HepG2 (cell line): ENCODE data around the gene NEDD8. TPM values are rescaled to one million over a fixed set of nuclear protein-coding genes. Genes with fewer than 3 reads are reported as not detected.

Source experiments
- AGO1 ChIP-seq: fragments of 200-400 bp; formaldehyde crosslinking; IDR thresholded peaks from 2 replicates; pipeline ENCODE4 v1.6.1; 2017; ENCODE audit warnings: mild to moderate bottlenecking, low read depth, low read length, moderate library complexity; ENCODE audit not compliant: poor library complexity, severe bottlenecking
- AHR ChIP-seq: IDR thresholded peaks from 2 replicates; pipeline ENCODE4 v1.6.1; 2018; ENCODE audit warnings: missing genetic modification reagents, missing compliant biosample characterization
- ATF5 ChIP-seq: sonication (generic); formaldehyde crosslinking; IDR thresholded peaks from 2 replicates; pipeline ENCODE4 v1.4.0; 2020; ENCODE audit warnings: mild to moderate bottlenecking, low read depth, missing genetic modification reagents
- HCFC1 ChIP-seq: fragments of 150-350 bp; IDR thresholded peaks from 2 replicates; pipeline ENCODE4 v1.6.1; 2014; ENCODE audit warnings: low read depth, low read length
- HHEX ChIP-seq: IDR thresholded peaks from 2 replicates; pipeline ENCODE4 v1.6.1; 2016; ENCODE audit warnings: control low read depth
- HOXA9 ChIP-seq: sonication (generic); formaldehyde crosslinking; IDR thresholded peaks from 2 replicates; pipeline ENCODE4 v1.8.1; 2022; ENCODE audit warnings: missing genetic modification reagents, mild to moderate bottlenecking, moderate library complexity, borderline replicate concordance
- KDM1A ChIP-seq: IDR thresholded peaks from 2 replicates; pipeline ENCODE4 v1.6.1; 2016; ENCODE audit warnings: missing compliant biosample characterization
- KLF9 ChIP-seq: IDR thresholded peaks from 2 replicates; pipeline ENCODE4 v1.6.1; 2016; ENCODE audit warnings: low read depth
- KMT2B ChIP-seq: IDR thresholded peaks from 2 replicates; pipeline ENCODE4 v1.6.1; 2016; ENCODE audit warnings: missing genetic modification reagents, missing compliant biosample characterization
- MXD4 ChIP-seq: IDR thresholded peaks from 2 replicates; pipeline ENCODE4 v1.6.1; 2016; ENCODE audit warnings: mild to moderate bottlenecking, missing biosample characterization, missing genetic modification reagents
- NR2F6 ChIP-seq, 2 experiments: IDR thresholded peaks; 2 replicates each; pipeline ENCODE4 v1.6.1; 2016; ENCODE audit warnings: antibody characterized with exemption in 1 of 2, mild to moderate bottlenecking in 1 of 2
- RAD21 ChIP-seq: fragments of 450-650 bp; formaldehyde crosslinking; IDR thresholded peaks from 2 replicates; pipeline ENCODE4 v1.5.0; 2020; ENCODE audit warnings: mild to moderate bottlenecking
- SNRNP70 ChIP-seq: fragments of 200-400 bp; formaldehyde crosslinking; IDR thresholded peaks from 2 replicates; pipeline ENCODE4 v1.6.1; 2017; ENCODE audit warnings: mild to moderate bottlenecking, low read depth, low read length, moderate library complexity
- SOX6 ChIP-seq, 2 experiments: fragments of 450-650 bp in 1 of 2; sonication (generic) in 1 of 2; formaldehyde crosslinking in 1 of 2; IDR thresholded peaks; 2 replicates each; pipeline versions ENCODE4 v1.4.0 to v1.6.1; 2017 to 2020; ENCODE audit warnings: antibody characterized with exemption in 1 of 2, mild to moderate bottlenecking in 1 of 2, missing genetic modification reagents in 1 of 2
- SP4 ChIP-seq: sonication (generic); formaldehyde crosslinking; IDR thresholded peaks from 2 replicates; pipeline ENCODE4 v1.8.1; 2023; ENCODE audit warnings: mild to moderate bottlenecking, missing genetic modification reagents
- TP53 ChIP-seq: sonication (generic); formaldehyde crosslinking; conservative IDR thresholded peaks from 2 replicates; pipeline ENCODE4 v1.4.0; 2020; ENCODE audit warnings: missing genetic modification reagents
- ZFP90 ChIP-seq: sonication (generic); formaldehyde crosslinking; IDR thresholded peaks from 2 replicates; pipeline ENCODE4 v1.8.0; 2022; ENCODE audit warnings: missing genetic modification reagents, mild to moderate bottlenecking, inconsistent platforms, borderline replicate concordance
- ZNF160 ChIP-seq: sonication (generic); formaldehyde crosslinking; IDR thresholded peaks from 2 replicates; pipeline ENCODE4 v1.8.0; 2022; ENCODE audit warnings: mild to moderate bottlenecking, inconsistent platforms, missing genetic modification reagents
- ZNF281 ChIP-seq: sonication (generic); formaldehyde crosslinking; IDR thresholded peaks from 2 replicates; pipeline ENCODE4 v1.4.0; 2020; ENCODE audit warnings: missing genetic modification reagents, borderline replicate concordance
- ZNF335 ChIP-seq: sonication (generic); formaldehyde crosslinking; IDR thresholded peaks from 2 replicates; pipeline ENCODE4 v1.4.0; 2020; ENCODE audit warnings: missing genetic modification reagents
- ZNF382 ChIP-seq: sonication (generic); formaldehyde crosslinking; IDR thresholded peaks from 2 replicates; pipeline ENCODE4 v1.5.0; 2020; ENCODE audit warnings: missing genetic modification reagents, mild to moderate bottlenecking, borderline replicate concordance
- ZNF430 ChIP-seq: sonication (generic); formaldehyde crosslinking; IDR thresholded peaks from 2 replicates; pipeline ENCODE4 v1.9.0; 2021; ENCODE audit warnings: mild to moderate bottlenecking, missing genetic modification reagents
- ZNF44 ChIP-seq: sonication (generic); formaldehyde crosslinking; IDR thresholded peaks from 2 replicates; pipeline ENCODE4 v1.5.1; 2020; ENCODE audit warnings: mild to moderate bottlenecking, missing genetic modification reagents
- ZNF484 ChIP-seq: sonication (generic); formaldehyde crosslinking; IDR thresholded peaks from 2 replicates; pipeline ENCODE4 v1.5.1; 2020; ENCODE audit warnings: mild to moderate bottlenecking, low read depth, missing genetic modification reagents, borderline replicate concordance
- ZNF563 ChIP-seq: sonication (generic); formaldehyde crosslinking; IDR thresholded peaks from 2 replicates; pipeline ENCODE4 v1.8.0; 2022; ENCODE audit warnings: mild to moderate bottlenecking, moderate library complexity, missing genetic modification reagents
- ZNF569 ChIP-seq: sonication (generic); formaldehyde crosslinking; IDR thresholded peaks from 2 replicates; pipeline ENCODE4 v1.5.0; 2020; ENCODE audit warnings: mild to moderate bottlenecking, missing genetic modification reagents, moderate library complexity, borderline replicate concordance
- ZNF780A ChIP-seq: sonication (generic); formaldehyde crosslinking; IDR thresholded peaks from 2 replicates; pipeline ENCODE4 v1.8.0; 2022; ENCODE audit warnings: mild to moderate bottlenecking, missing genetic modification reagents, moderate library complexity
- polyA plus RNA-seq, 8 experiments: library from polyadenylated mRNA; depleted of rRNA in 3 of 8; stranded (reverse) in 7 of 8; unstranded in 1 of 8; fragments of >200 nt; fragmentation: Illumina TruSeq in 4 of 8; extraction: Trizol in 4 of 8; gene quantifications; 2 replicates each; pipeline versions ENCODE4 v1.2.1 to v1.2.3, GENCODE V29; 2011 to 2016; ENCODE audit warnings: low read depth in 4 of 8, missing spikeins in 1 of 8, mixed read lengths in 1 of 8; ENCODE audit not compliant: insufficient read depth in 1 of 8
- total RNA-seq, 5 experiments: library from RNA; depleted of rRNA; stranded (reverse); fragments of >200 nt; fragmentation: Illumina TruSeq; extraction: Trizol; gene quantifications; 2 replicates each; pipeline ENCODE4 v1.2.3, GENCODE V29; 2016; ENCODE audit warnings: low read depth in 1 of 5

Gene NEDD8
- total and polyA plus RNA-seq, 2 of the 13 experiments (the other 11 are each of a cell fraction or from before 2014, with no cell fraction given), result 535 to 713 TPM

GRCh38 chr14:24232645-24233537, 724 bp upstream of the NEDD8 start, which contains the start of gene GMPR2 (continued):
- TF ChIP-seq SP4 (CRISPR knock-in tag), result peak; percentile 42; the same call in 1 of the 2 replicates
- TF ChIP-seq KMT2B, result peak; percentile 90; the same call in 1 of the 2 replicates
- TF ChIP-seq ATF5 (CRISPR knock-in tag), result peak; percentile 87; the same call in 1 of the 2 replicates
- peak; percentile 71; the same call in 1 of the 2 replicates for TF ChIP-seq TP53 (CRISPR knock-in tag)
- TF ChIP-seq HHEX (CRISPR knock-in tag), result peak; percentile 32; the same call in 1 of the 2 replicates
- TF ChIP-seq KLF9 (CRISPR knock-in tag), result no peak; the same call in 1 of the 2 replicates
- TF ChIP-seq ZNF430 (CRISPR knock-in tag), result peak; percentile 95; the same call in 1 of the 2 replicates
- peak; percentile 71; the same call in 1 of the 2 replicates for TF ChIP-seq ZNF780A (CRISPR knock-in tag)
- no peak; the same call in 1 of the 2 replicates for TF ChIP-seq AHR (CRISPR knock-in tag)
- TF ChIP-seq HCFC1, result no peak
- peak; percentile 93 for TF ChIP-seq ZNF335 (CRISPR knock-in tag)
- TF ChIP-seq KDM1A (CRISPR knock-in tag), result no peak
- TF ChIP-seq ZNF563 (CRISPR knock-in tag), result peak; percentile 85; the same call in 1 of the 2 replicates
- peak; percentile 82; the same call in 1 of the 2 replicates for TF ChIP-seq HOXA9 (CRISPR knock-in tag)
- no peak for TF ChIP-seq SOX6 (IDR thresholded peaks at IDR 0.05)
- TF ChIP-seq SOX6 (CRISPR knock-in tag; IDR thresholded peaks at IDR 0.05), result no peak; the same call in 1 of the 2 replicates
- TF ChIP-seq ZNF160 (CRISPR knock-in tag), result no peak; the same call in none of the 2 replicates
- TF ChIP-seq MXD4 (CRISPR knock-in tag), result peak; percentile 88
- no peak for TF ChIP-seq AGO1
- TF ChIP-seq ZNF382 (CRISPR knock-in tag), result no peak
- no peak; the same call in 1 of the 2 replicates for TF ChIP-seq NR2F6 (IDR thresholded peaks at IDR 0.05)
- TF ChIP-seq NR2F6 (CRISPR knock-in tag; IDR thresholded peaks at IDR 0.05), result no peak; the same call in 1 of the 2 replicates
- TF ChIP-seq ZNF569, result no peak
- peak; percentile 2; the same call in 1 of the 2 replicates for TF ChIP-seq ZNF44 (CRISPR knock-in tag)
- no peak for TF ChIP-seq ZNF484 (CRISPR knock-in tag)
- peak; percentile 49; the same call in 1 of the 2 replicates for TF ChIP-seq RAD21
- TF ChIP-seq ZFP90 (CRISPR knock-in tag), result peak; percentile 95
- no peak for TF ChIP-seq SNRNP70
- peak; percentile 81; the same call in 1 of the 2 replicates for TF ChIP-seq ZNF281 (CRISPR knock-in tag)
